ENCODE results near the gene LAX1.
"Not testable (repeated sequence)": the region's sequence is repeated elsewhere in the genome, so short reads cannot be mapped to it uniquely, and the experiment has no call there.

DNA sequence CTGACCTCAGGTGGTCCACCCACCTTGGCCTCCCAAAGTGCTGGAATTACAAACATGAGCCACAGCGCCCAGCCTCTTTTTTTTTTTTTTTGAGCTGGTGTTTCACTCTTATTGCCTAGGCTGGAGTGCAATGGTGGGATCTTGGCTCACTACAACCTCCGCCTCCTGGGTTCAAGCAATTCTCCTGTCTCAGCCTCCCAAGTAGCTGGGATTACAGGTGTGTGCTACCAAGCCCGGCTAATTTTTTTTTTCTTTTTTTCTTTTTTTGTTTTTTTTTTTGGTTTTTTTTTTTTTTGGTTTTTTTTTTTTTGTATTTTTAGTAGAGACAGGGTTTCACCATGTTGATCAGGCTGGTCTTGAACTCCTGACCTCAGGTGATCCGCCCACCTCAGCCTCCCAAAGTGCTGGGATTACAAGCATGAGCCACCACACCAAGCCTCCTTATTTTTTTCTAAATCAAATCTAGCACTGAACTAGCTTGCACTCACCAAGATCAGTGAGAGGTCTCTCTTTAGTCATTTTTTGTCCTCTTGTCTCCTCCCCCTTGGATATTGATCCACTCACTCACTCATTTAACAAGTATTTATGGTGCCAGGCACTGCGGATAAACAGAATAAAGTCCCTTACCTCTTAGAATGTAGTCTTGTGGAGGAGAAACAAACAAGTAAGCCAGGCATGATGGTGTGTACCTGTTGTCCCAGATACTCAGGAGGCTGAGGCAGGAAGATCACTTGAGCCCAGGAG is 13.2 kb upstream of the LAX1 start:
- TF ChIP-seq, protein P1, sequence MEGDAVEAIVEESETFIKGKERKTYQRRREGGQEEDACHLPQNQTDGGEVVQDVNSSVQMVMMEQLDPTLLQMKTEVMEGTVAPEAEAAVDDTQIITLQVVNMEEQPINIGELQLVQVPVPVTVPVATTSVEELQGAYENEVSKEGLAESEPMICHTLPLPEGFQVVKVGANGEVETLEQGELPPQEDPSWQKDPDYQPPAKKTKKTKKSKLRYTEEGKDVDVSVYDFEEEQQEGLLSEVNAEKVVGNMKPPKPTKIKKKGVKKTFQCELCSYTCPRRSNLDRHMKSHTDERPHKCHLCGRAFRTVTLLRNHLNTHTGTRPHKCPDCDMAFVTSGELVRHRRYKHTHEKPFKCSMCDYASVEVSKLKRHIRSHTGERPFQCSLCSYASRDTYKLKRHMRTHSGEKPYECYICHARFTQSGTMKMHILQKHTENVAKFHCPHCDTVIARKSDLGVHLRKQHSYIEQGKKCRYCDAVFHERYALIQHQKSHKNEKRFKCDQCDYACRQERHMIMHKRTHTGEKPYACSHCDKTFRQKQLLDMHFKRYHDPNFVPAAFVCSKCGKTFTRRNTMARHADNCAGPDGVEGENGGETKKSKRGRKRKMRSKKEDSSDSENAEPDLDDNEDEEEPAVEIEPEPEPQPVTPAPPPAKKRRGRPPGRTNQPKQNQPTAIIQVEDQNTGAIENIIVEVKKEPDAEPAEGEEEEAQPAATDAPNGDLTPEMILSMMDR (IDR thresholded peaks at IDR 0.05; ENCODE audit: low read depth, low read length), result not testable (repeated sequence)
- not testable (repeated sequence) for TF ChIP-seq EZH2phosphoT487 (IDR thresholded peaks at IDR 0.05; ENCODE audit: low read depth)
